WTC11 (cell line): ENCODE data around the gene PIP4K2A. TPM values are rescaled to one million over a fixed set of nuclear protein-coding genes. Genes with fewer than 3 reads are reported as not detected.

Experiments
- ATAC-seq: fragments of 200-7000 bp; cut with Tn5 transposase; 2 replicates; pipeline ENCODE4 v1.10.0; 2021; ENCODE audit warnings: mild to moderate bottlenecking, moderate library complexity
- CTCF ChIA-PET: fragments of 300-600 bp; sonication (Branson Sonifier 250); formaldehyde crosslinking; loops from one replicate; lab custom pipeline; 2021; ENCODE audit warnings: antibody characterized with exemption; lab: Charles Lee
- POLR2A ChIA-PET: fragments of 350-600 bp; sonication (Branson Sonifier 250); formaldehyde crosslinking; loops from one replicate; lab custom pipeline; 2021; ENCODE audit warnings: antibody characterized with exemption; lab: Charles Lee
- DNase-seq: peaks from one replicate; pipeline ENCODE4 v3.0.0; 2021; ENCODE audit warnings: low spot score
- H3K27ac Mint-ChIP-seq: 2 replicates; pipeline ENCODE4 v1.8.0; 2021; ENCODE audit warnings: mixed read lengths
- H3K27me3 Mint-ChIP-seq: 2 replicates; pipeline ENCODE4 v1.8.0; 2021; ENCODE audit warnings: low read depth, mild to moderate bottlenecking, moderate library complexity, mixed read lengths
- H3K36me3 Mint-ChIP-seq: 2 replicates; pipeline ENCODE4 v1.8.0; 2021; ENCODE audit warnings: mixed read lengths
- H3K4me1 Mint-ChIP-seq: 2 replicates; pipeline ENCODE4 v1.8.0; 2022; ENCODE audit warnings: mixed read lengths
- H3K4me3 Mint-ChIP-seq: 2 replicates; pipeline ENCODE4 v1.8.0; 2021; ENCODE audit warnings: mild to moderate bottlenecking, moderate library complexity, mixed read lengths
- H3K9me3 Mint-ChIP-seq: 2 replicates; pipeline ENCODE4 v1.8.0; 2021; ENCODE audit warnings: mixed read lengths
- CREB1 ChIP-seq: sonication (generic); formaldehyde crosslinking; IDR thresholded peaks from 2 replicates; pipeline ENCODE4 v1.8.0; 2023; ENCODE audit warnings: mild to moderate bottlenecking, missing genetic modification reagents
- CREM ChIP-seq: sonication (generic); formaldehyde crosslinking; IDR thresholded peaks from 2 replicates; pipeline ENCODE4 v1.8.1; 2022; ENCODE audit warnings: mild to moderate bottlenecking, missing genetic modification reagents, moderate library complexity
- ETV6 ChIP-seq: sonication (generic); formaldehyde crosslinking; IDR thresholded peaks from 2 replicates; pipeline ENCODE4 v1.8.1; 2022; ENCODE audit warnings: mild to moderate bottlenecking, missing genetic modification reagents
- GTF2I ChIP-seq: fragments of 250-450 bp; sonication (Bioruptor Pico); conservative IDR thresholded peaks from 2 replicates; pipeline ENCODE4 v1.4.0; 2021; ENCODE audit warnings: mild to moderate bottlenecking
- JAZF1 ChIP-seq: fragments of 250-450 bp; sonication (Bioruptor Pico); IDR thresholded peaks from 2 replicates; pipeline ENCODE4 v1.9.0; 2021; ENCODE audit warnings: moderate library complexity, mild to moderate bottlenecking, inconsistent platforms
- KAT7 ChIP-seq: sonication (generic); formaldehyde crosslinking; IDR thresholded peaks from 2 replicates; pipeline ENCODE4 v1.8.1; 2023; ENCODE audit warnings: missing genetic modification reagents, mild to moderate bottlenecking, borderline replicate concordance
- NFE2L1 ChIP-seq: sonication (generic); formaldehyde crosslinking; IDR thresholded peaks from 2 replicates; pipeline ENCODE4 v1.8.1; 2023; ENCODE audit warnings: missing genetic modification reagents
- NR3C1 ChIP-seq: sonication (generic); formaldehyde crosslinking; conservative IDR thresholded peaks from 2 replicates; pipeline ENCODE4 v1.8.1; 2023; ENCODE audit warnings: low read depth, mild to moderate bottlenecking, missing genetic modification reagents
- OVOL2 ChIP-seq: fragments of 250-450 bp; sonication (Bioruptor Pico); IDR thresholded peaks from 2 replicates; pipeline ENCODE4 v1.9.0; 2021; ENCODE audit warnings: mild to moderate bottlenecking, borderline replicate concordance
- PRRX2 ChIP-seq: fragments of 250-450 bp; sonication (Bioruptor Pico); IDR thresholded peaks from 2 replicates; pipeline ENCODE4 v1.8.0; 2021; ENCODE audit warnings: mild to moderate bottlenecking
- RELA ChIP-seq: sonication (generic); formaldehyde crosslinking; IDR thresholded peaks from 2 replicates; pipeline ENCODE4 v1.8.1; 2022; ENCODE audit warnings: missing genetic modification reagents, mild to moderate bottlenecking, borderline replicate concordance
- SMAD3 ChIP-seq: sonication (generic); formaldehyde crosslinking; IDR thresholded peaks from 2 replicates; pipeline ENCODE4 v1.8.0; 2022; ENCODE audit warnings: missing genetic modification reagents, mild to moderate bottlenecking, borderline replicate concordance
- SOX15 ChIP-seq: fragments of 250-450 bp; sonication (Bioruptor Pico); IDR thresholded peaks from 2 replicates; pipeline ENCODE4 v1.9.0; 2021; ENCODE audit warnings: mild to moderate bottlenecking
- SP1 ChIP-seq: sonication (generic); formaldehyde crosslinking; conservative IDR thresholded peaks from 2 replicates; pipeline ENCODE4 v1.8.1; 2022; ENCODE audit warnings: missing genetic modification reagents
- ZNF232 ChIP-seq: sonication (generic); formaldehyde crosslinking; IDR thresholded peaks from 2 replicates; pipeline ENCODE4 v1.8.0; 2022; ENCODE audit warnings: mild to moderate bottlenecking, missing genetic modification reagents
- ZNF396 ChIP-seq: fragments of 250-450 bp; sonication (Bioruptor Pico); IDR thresholded peaks from 2 replicates; pipeline ENCODE4 v1.8.0; 2021; ENCODE audit warnings: mild to moderate bottlenecking, moderate library complexity, borderline replicate concordance
- total RNA-seq: library from RNA; stranded (reverse); gene quantifications from 3 replicates; pipeline ENCODE4 v1.2.3, GENCODE V29; 2021
- TF ChIP-seq, protein P1 (sequence below): sonication (generic); formaldehyde crosslinking; IDR thresholded peaks from 2 replicates; pipeline ENCODE4 v1.8.0; 2022; ENCODE audit warnings: mild to moderate bottlenecking, missing genetic modification reagents
- TF ChIP-seq, protein P2 (sequence below): sonication (generic); formaldehyde crosslinking; IDR thresholded peaks from 2 replicates; pipeline ENCODE4 v1.8.1; 2023; ENCODE audit warnings: mild to moderate bottlenecking, missing genetic modification reagents, moderate library complexity
- TF ChIP-seq, protein P3 (sequence below): sonication (generic); formaldehyde crosslinking; IDR thresholded peaks from 2 replicates; pipeline ENCODE4 v1.8.1; 2023; ENCODE audit warnings: mild to moderate bottlenecking, missing genetic modification reagents
- TF ChIP-seq, protein P4 (sequence below): sonication (generic); formaldehyde crosslinking; IDR thresholded peaks from 2 replicates; pipeline ENCODE4 v1.8.1; 2023; ENCODE audit warnings: mild to moderate bottlenecking, missing genetic modification reagents, borderline replicate concordance
- TF ChIP-seq, protein P5 (sequence below): sonication (generic); formaldehyde crosslinking; IDR thresholded peaks from 2 replicates; pipeline ENCODE4 v1.8.0; 2022; ENCODE audit warnings: mild to moderate bottlenecking, missing genetic modification reagents
- TF ChIP-seq, protein P6 (sequence below): sonication (generic); formaldehyde crosslinking; IDR thresholded peaks from 2 replicates; pipeline ENCODE4 v1.8.1; 2023; ENCODE audit warnings: mild to moderate bottlenecking, moderate library complexity, missing genetic modification reagents
- TF ChIP-seq, protein P7 (sequence below): fragments of 200-600 bp; IDR thresholded peaks from 2 replicates; pipeline ENCODE4 v1.8.0; 2022; ENCODE audit warnings: antibody characterized with exemption

Gene PIP4K2A
- total RNA-seq, 1 experiment from 2014 or later: 47.5 TPM

DNA sequence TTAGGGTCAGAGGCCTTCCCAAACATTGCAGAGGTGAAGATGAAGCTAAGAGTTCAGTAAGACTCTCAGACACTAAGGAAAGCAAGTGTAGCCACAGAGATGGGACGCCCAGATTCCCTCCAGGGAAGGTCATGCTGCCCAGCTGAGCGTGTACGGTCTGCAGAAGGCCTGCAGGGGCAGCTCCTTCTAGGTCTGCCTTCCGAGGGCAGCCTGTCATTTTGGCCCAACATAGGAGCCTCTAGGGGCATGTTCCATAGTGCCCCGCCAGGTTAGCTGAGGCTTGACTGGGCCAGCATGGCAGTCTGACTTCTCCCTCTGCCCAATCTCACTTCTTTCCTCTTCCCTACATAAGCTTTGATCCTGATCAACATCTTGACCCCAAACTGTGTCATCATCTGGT, 130.7 kb downstream of the PIP4K2A start:
- POLR2A ChIA-PET: interaction anchor here (1.6 kb wide), 1 partner anchor 37 kb away, joined by 4 read pairs; no protein-coding TSS in a partner anchor
- TF ChIP-seq CREM (CRISPR knock-in tag): no peak
- TF ChIP-seq, protein P1, sequence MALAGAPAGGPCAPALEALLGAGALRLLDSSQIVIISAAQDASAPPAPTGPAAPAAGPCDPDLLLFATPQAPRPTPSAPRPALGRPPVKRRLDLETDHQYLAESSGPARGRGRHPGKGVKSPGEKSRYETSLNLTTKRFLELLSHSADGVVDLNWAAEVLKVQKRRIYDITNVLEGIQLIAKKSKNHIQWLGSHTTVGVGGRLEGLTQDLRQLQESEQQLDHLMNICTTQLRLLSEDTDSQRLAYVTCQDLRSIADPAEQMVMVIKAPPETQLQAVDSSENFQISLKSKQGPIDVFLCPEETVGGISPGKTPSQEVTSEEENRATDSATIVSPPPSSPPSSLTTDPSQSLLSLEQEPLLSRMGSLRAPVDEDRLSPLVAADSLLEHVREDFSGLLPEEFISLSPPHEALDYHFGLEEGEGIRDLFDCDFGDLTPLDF: no peak
- TF ChIP-seq SOX15 (CRISPR knock-in tag): no peak
- TF ChIP-seq, protein P2, sequence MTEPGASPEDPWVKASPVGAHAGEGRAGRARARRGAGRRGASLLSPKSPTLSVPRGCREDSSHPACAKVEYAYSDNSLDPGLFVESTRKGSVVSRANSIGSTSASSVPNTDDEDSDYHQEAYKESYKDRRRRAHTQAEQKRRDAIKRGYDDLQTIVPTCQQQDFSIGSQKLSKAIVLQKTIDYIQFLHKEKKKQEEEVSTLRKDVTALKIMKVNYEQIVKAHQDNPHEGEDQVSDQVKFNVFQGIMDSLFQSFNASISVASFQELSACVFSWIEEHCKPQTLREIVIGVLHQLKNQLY: no peak
- TF ChIP-seq SMAD3 (CRISPR knock-in tag): no peak
- no peak for TF ChIP-seq NFE2L1 (CRISPR knock-in tag)
- TF ChIP-seq ZNF396 (CRISPR knock-in tag): no peak
- TF ChIP-seq, protein P3, sequence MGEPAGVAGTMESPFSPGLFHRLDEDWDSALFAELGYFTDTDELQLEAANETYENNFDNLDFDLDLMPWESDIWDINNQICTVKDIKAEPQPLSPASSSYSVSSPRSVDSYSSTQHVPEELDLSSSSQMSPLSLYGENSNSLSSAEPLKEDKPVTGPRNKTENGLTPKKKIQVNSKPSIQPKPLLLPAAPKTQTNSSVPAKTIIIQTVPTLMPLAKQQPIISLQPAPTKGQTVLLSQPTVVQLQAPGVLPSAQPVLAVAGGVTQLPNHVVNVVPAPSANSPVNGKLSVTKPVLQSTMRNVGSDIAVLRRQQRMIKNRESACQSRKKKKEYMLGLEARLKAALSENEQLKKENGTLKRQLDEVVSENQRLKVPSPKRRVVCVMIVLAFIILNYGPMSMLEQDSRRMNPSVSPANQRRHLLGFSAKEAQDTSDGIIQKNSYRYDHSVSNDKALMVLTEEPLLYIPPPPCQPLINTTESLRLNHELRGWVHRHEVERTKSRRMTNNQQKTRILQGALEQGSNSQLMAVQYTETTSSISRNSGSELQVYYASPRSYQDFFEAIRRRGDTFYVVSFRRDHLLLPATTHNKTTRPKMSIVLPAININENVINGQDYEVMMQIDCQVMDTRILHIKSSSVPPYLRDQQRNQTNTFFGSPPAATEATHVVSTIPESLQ (CRISPR knock-in tag): no peak
- no peak for TF ChIP-seq CREB1 (CRISPR knock-in tag)
- TF ChIP-seq, protein P4, sequence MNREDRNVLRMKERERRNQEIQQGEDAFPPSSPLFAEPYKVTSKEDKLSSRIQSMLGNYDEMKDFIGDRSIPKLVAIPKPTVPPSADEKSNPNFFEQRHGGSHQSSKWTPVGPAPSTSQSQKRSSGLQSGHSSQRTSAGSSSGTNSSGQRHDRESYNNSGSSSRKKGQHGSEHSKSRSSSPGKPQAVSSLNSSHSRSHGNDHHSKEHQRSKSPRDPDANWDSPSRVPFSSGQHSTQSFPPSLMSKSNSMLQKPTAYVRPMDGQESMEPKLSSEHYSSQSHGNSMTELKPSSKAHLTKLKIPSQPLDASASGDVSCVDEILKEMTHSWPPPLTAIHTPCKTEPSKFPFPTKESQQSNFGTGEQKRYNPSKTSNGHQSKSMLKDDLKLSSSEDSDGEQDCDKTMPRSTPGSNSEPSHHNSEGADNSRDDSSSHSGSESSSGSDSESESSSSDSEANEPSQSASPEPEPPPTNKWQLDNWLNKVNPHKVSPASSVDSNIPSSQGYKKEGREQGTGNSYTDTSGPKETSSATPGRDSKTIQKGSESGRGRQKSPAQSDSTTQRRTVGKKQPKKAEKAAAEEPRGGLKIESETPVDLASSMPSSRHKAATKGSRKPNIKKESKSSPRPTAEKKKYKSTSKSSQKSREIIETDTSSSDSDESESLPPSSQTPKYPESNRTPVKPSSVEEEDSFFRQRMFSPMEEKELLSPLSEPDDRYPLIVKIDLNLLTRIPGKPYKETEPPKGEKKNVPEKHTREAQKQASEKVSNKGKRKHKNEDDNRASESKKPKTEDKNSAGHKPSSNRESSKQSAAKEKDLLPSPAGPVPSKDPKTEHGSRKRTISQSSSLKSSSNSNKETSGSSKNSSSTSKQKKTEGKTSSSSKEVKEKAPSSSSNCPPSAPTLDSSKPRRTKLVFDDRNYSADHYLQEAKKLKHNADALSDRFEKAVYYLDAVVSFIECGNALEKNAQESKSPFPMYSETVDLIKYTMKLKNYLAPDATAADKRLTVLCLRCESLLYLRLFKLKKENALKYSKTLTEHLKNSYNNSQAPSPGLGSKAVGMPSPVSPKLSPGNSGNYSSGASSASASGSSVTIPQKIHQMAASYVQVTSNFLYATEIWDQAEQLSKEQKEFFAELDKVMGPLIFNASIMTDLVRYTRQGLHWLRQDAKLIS: no peak
- TF ChIP-seq KAT7 (CRISPR knock-in tag): no peak
- TF ChIP-seq, protein P5, sequence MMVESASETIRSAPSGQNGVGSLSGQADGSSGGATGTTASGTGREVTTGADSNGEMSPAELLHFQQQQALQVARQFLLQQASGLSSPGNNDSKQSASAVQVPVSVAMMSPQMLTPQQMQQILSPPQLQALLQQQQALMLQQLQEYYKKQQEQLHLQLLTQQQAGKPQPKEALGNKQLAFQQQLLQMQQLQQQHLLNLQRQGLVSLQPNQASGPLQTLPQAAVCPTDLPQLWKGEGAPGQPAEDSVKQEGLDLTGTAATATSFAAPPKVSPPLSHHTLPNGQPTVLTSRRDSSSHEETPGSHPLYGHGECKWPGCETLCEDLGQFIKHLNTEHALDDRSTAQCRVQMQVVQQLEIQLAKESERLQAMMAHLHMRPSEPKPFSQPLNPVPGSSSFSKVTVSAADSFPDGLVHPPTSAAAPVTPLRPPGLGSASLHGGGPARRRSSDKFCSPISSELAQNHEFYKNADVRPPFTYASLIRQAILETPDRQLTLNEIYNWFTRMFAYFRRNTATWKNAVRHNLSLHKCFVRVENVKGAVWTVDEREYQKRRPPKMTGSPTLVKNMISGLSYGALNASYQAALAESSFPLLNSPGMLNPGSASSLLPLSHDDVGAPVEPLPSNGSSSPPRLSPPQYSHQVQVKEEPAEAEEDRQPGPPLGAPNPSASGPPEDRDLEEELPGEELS (CRISPR knock-in tag): no peak
- TF ChIP-seq, all 79 proteins: peak for 0
- peaks cover 10% of the 10 kb centered on the region for H3K4me1 Mint-ChIP-seq
- no peak overlapping the region for H3K4me3 Mint-ChIP-seq
- CTCF ChIA-PET: interaction anchor here (1.5 to 2.6 kb wide), 2 partner anchors 9 to 34 kb away, joined by 3 to 9 read pairs; no protein-coding TSS in a partner anchor
- H3K9me3 Mint-ChIP-seq: no peaks in the 10 kb centered on the region
- H3K36me3 Mint-ChIP-seq: peaks cover 33% of the 10 kb centered on the region
- no peaks in the 10 kb centered on the region for H3K27me3 Mint-ChIP-seq
- DNase-seq (no peak), ATAC-seq (peak; percentile 66)
- no peak overlapping the region for H3K27ac Mint-ChIP-seq

DNA sequence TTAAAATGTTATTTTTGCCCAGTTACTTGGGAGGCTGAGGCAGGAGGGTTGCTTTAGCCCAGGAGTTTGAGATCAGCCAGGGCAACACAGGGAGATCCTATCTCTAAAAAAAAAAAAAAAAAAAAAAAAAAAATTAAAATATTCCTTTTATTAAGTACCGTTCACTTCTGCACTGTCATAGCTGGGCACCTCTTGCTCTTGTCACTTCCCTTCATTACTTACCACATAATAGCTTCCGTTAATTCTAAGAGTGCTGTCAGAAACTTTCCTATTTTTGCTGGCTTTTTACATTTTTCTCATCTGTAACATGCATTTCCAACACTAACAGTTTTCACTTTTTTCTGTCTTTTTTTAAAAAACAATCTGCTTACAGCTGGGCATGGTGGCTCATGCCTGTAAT, 132.9 kb downstream of the PIP4K2A start:
- H3K27me3 Mint-ChIP-seq: no peaks in the 10 kb centered on the region
- DNase-seq (no peak), ATAC-seq (no peak)
- no peak overlapping the region for H3K4me3 Mint-ChIP-seq
- H3K36me3 Mint-ChIP-seq: peaks cover 42% of the 10 kb centered on the region
- ChIA-PET POLR2A (interaction anchor here (0.7 kb wide), 1 partner anchor 157 kb away, joined by 7 read pairs; no protein-coding TSS in a partner anchor), CTCF (no interaction called here)
- H3K4me1 Mint-ChIP-seq: peaks cover 10% of the 10 kb centered on the region
- no peak overlapping the region for H3K27ac Mint-ChIP-seq
- no peaks in the 10 kb centered on the region for H3K9me3 Mint-ChIP-seq
- no peak for TF ChIP-seq NR3C1 (CRISPR knock-in tag)
- TF ChIP-seq, protein P6, sequence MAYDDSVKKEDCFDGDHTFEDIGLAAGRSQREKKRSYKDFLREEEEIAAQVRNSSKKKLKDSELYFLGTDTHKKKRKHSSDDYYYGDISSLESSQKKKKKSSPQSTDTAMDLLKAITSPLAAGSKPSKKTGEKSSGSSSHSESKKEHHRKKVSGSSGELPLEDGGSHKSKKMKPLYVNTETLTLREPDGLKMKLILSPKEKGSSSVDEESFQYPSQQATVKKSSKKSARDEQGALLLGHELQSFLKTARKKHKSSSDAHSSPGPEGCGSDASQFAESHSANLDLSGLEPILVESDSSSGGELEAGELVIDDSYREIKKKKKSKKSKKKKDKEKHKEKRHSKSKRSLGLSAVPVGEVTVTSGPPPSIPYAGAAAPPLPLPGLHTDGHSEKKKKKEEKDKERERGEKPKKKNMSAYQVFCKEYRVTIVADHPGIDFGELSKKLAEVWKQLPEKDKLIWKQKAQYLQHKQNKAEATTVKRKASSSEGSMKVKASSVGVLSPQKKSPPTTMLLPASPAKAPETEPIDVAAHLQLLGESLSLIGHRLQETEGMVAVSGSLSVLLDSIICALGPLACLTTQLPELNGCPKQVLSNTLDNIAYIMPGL (CRISPR knock-in tag): no peak
- TF ChIP-seq RELA (CRISPR knock-in tag): no peak
- no peak for TF ChIP-seq OVOL2 (CRISPR knock-in tag)
- TF ChIP-seq GTF2I (CRISPR knock-in tag): no peak
- no peak for TF ChIP-seq ETV6 (CRISPR knock-in tag)
- TF ChIP-seq JAZF1 (CRISPR knock-in tag): no peak
- no peak for TF ChIP-seq ZNF232 (CRISPR knock-in tag)
- TF ChIP-seq PRRX2 (CRISPR knock-in tag): no peak
- no peak for TF ChIP-seq SP1 (CRISPR knock-in tag)
- TF ChIP-seq, protein P7, sequence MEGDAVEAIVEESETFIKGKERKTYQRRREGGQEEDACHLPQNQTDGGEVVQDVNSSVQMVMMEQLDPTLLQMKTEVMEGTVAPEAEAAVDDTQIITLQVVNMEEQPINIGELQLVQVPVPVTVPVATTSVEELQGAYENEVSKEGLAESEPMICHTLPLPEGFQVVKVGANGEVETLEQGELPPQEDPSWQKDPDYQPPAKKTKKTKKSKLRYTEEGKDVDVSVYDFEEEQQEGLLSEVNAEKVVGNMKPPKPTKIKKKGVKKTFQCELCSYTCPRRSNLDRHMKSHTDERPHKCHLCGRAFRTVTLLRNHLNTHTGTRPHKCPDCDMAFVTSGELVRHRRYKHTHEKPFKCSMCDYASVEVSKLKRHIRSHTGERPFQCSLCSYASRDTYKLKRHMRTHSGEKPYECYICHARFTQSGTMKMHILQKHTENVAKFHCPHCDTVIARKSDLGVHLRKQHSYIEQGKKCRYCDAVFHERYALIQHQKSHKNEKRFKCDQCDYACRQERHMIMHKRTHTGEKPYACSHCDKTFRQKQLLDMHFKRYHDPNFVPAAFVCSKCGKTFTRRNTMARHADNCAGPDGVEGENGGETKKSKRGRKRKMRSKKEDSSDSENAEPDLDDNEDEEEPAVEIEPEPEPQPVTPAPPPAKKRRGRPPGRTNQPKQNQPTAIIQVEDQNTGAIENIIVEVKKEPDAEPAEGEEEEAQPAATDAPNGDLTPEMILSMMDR: no peak
